Effector CD8-positive, alpha-beta T cell (primary cell): ENCODE data around the gene KDM6A.
"Not testable (repeated sequence)": the region's sequence is repeated elsewhere in the genome, so short reads cannot be mapped to it uniquely, and the experiment has no call there.

Experiments used
- DNase-seq: peaks from one replicate; lab custom pipeline; 2025; lab: John Stamatoyannopoulos, UW

Gene KDM6A

GRCh38 chrX:44922980-44923379, 50.0 kb downstream of the KDM6A start:
- no peak for DNase-seq

GRCh38 chrX:44927398-44927797, 54.4 kb downstream of the KDM6A start:
- no peak for DNase-seq

GRCh38 chrX:44931441-44931973, 58.5 kb downstream of the KDM6A start:
- DNase-seq: no peak

GRCh38 chrX:44935172-44935571, 62.2 kb downstream of the KDM6A start:
- no peak for DNase-seq

GRCh38 chrX:44935640-44936039, 62.7 kb downstream of the KDM6A start:
- DNase-seq: no peak

GRCh38 chrX:44937606-44938005, 64.6 kb downstream of the KDM6A start:
- no peak for DNase-seq

- DNase-seq: no peak
Observed at GRCh38 chrX:44938111-44938510, 65.1 kb downstream of the KDM6A start.

GRCh38 chrX:44940541-44940940, 67.6 kb downstream of the KDM6A start:
- DNase-seq: not testable (repeated sequence)

- no peak for DNase-seq
Observed at GRCh38 chrX:44943007-44943406, 70.0 kb downstream of the KDM6A start.

GRCh38 chrX:44944894-44945293, 71.9 kb downstream of the KDM6A start:
- DNase-seq: no peak

- no peak for DNase-seq
Observed at GRCh38 chrX:44945736-44946135, 72.7 kb downstream of the KDM6A start.

- DNase-seq: no peak
Observed at GRCh38 chrX:44946771-44947170, 73.8 kb downstream of the KDM6A start.

GRCh38 chrX:44947995-44948394, 75.0 kb downstream of the KDM6A start:
- no peak for DNase-seq

GRCh38 chrX:44948406-44948805, 75.4 kb downstream of the KDM6A start:
- no peak for DNase-seq

- no peak for DNase-seq
Observed at GRCh38 chrX:44949125-44949524, 76.1 kb downstream of the KDM6A start.

GRCh38 chrX:44950471-44951366, 77.7 kb downstream of the KDM6A start:
- not testable (repeated sequence) for DNase-seq

- no peak for DNase-seq
Observed at GRCh38 chrX:44951572-44952067, 78.6 kb downstream of the KDM6A start.

GRCh38 chrX:44952329-44953027, 79.5 kb downstream of the KDM6A start:
- no peak for DNase-seq

- no peak for DNase-seq
Observed at GRCh38 chrX:44953734-44954502, 80.9 kb downstream of the KDM6A start.

- DNase-seq: no peak
Observed at GRCh38 chrX:44954562-44954961, 81.6 kb downstream of the KDM6A start.

GRCh38 chrX:44957848-44958247, 84.9 kb downstream of the KDM6A start:
- DNase-seq: no peak

- no peak for DNase-seq
Observed at GRCh38 chrX:44958480-44958879, 85.5 kb downstream of the KDM6A start.
